Fibroblast of lung (primary cell): ENCODE measurements around the gene SEC61G. TPM values are rescaled to one million over a fixed set of nuclear protein-coding genes. Genes with fewer than 3 reads are reported as not detected.

Experiments used
- DNase-seq, 2 donors: peaks; one replicate each; pipeline versions ENCODE4 v3.0.0 to v3.0.0-alpha.2; 2010; ENCODE audit warnings: low read depth in 2 of 2
- H2AFZ ChIP-seq: 2 replicates; pipeline ENCODE4 v1.5.1; 2012; ENCODE audit warnings: low read length, control low read depth, inconsistent platforms
- H3K27ac ChIP-seq: 2 replicates; pipeline ENCODE4 v1.5.1; 2011; ENCODE audit warnings: low read length, control low read depth; ENCODE audit not compliant: insufficient read depth
- H3K27me3 ChIP-seq: 2 replicates; pipeline ENCODE4 v1.5.1; 2011; ENCODE audit warnings: mild to moderate bottlenecking, low read length; ENCODE audit not compliant: control insufficient read depth, insufficient read depth
- H3K36me3 ChIP-seq: 2 replicates; pipeline ENCODE4 v1.5.1; 2011; ENCODE audit warnings: low read length; ENCODE audit not compliant: control insufficient read depth, insufficient read depth
- H3K4me1 ChIP-seq: 2 replicates; pipeline ENCODE4 v1.5.1; 2011; ENCODE audit warnings: low read length; ENCODE audit not compliant: control insufficient read depth, insufficient read depth; ENCODE audit errors: extremely low read depth
- H3K4me2 ChIP-seq: 2 replicates; pipeline ENCODE4 v1.5.1; 2011; ENCODE audit warnings: low read length, control low read depth; ENCODE audit not compliant: insufficient read depth; ENCODE audit errors: extremely low read depth
- H3K4me3 ChIP-seq, 4 experiments: fragments of 200-600 bp in 1 of 4; sonication (generic) in 1 of 4; replicated peaks in 1 of 4; 2 replicates each; pipeline ENCODE4 v1.5.1; 2011 to 2016; ENCODE audit warnings: low read length in 4 of 4, low read depth in 3 of 4, mild to moderate bottlenecking in 3 of 4, control low read depth in 2 of 4, inconsistent platforms in 1 of 4, mixed read lengths in 1 of 4; ENCODE audit not compliant: insufficient read depth in 1 of 4; ENCODE audit errors: control extremely low read depth in 1 of 4
- H3K79me2 ChIP-seq: 2 replicates; pipeline ENCODE4 v1.5.1; 2012; ENCODE audit warnings: mild to moderate bottlenecking, low read length, inconsistent platforms; ENCODE audit not compliant: control insufficient read depth, insufficient read depth
- H3K9ac ChIP-seq: 2 replicates; pipeline ENCODE4 v1.5.1; 2011; ENCODE audit warnings: mild to moderate bottlenecking, low read length, control low read depth; ENCODE audit not compliant: insufficient read depth
- H3K9me3 ChIP-seq: 2 replicates; pipeline ENCODE4 v1.5.1; 2012; ENCODE audit warnings: low read depth, low read length; ENCODE audit not compliant: control insufficient read depth, insufficient read depth
- H4K20me1 ChIP-seq: 2 replicates; pipeline ENCODE4 v1.5.1; 2011; ENCODE audit warnings: low read length; ENCODE audit not compliant: control insufficient read depth, insufficient read depth; ENCODE audit errors: extremely low read depth
- CTCF ChIP-seq, 2 donors: IDR thresholded peaks in 1 of 2; conservative IDR thresholded peaks in 1 of 2; 1 replicate in 1 of 2; 2 replicates in 1 of 2; pipeline ENCODE4 v1.5.1; 2011 to 2012; ENCODE audit warnings: low read length in 2 of 2, control low read depth in 1 of 2, inconsistent platforms in 1 of 2, low read depth in 1 of 2, mild to moderate bottlenecking in 1 of 2
- EZH2 ChIP-seq: IDR thresholded peaks from 2 replicates; pipeline ENCODE4 v1.5.1; 2012; ENCODE audit warnings: low read length, control low read depth, mild to moderate bottlenecking; ENCODE audit errors: missing control alignments
- polyA plus RNA-seq, 2 donors: library from polyadenylated mRNA; depleted of rRNA in 1 of 2; stranded (reverse) in 1 of 2; unstranded in 1 of 2; fragments of >200 nt; gene quantifications; 2 replicates each; pipeline ENCODE4 v1.2.1, GENCODE V29; 2011 to 2012; ENCODE audit warnings: missing spikeins in 1 of 2
- total RNA-seq: library from RNA; depleted of rRNA; stranded (reverse); fragments of >200 nt; gene quantifications from 2 replicates; pipeline ENCODE4 v1.2.1, GENCODE V29; 2014

Gene SEC61G
- total and polyA plus RNA-seq, 2 donors (not counting 1 experiment from before 2014, with no cell fraction given) = 143 to 623 TPM

- no peaks in the 10 kb centered on the region for H4K20me1 ChIP-seq
- DNase-seq = peak; percentile 74 to 87
- peak overlapping the region; percentile 34 to 74 (median 46) for H3K4me3 ChIP-seq
- no peaks in the 10 kb centered on the region for H3K27me3 ChIP-seq
- no peaks in the 10 kb centered on the region for H3K79me2 ChIP-seq
- peaks cover 2% of the 10 kb centered on the region for H3K4me1 ChIP-seq
- TF ChIP-seq CTCF (conservative IDR thresholded peaks at IDR 0.05 in 1 of 2, IDR thresholded peaks at IDR 0.05 in 1 of 2; ENCODE audit: low read depth in 1 of 2, low read length in 2 of 2) = peak; percentile 89 to 91
- no peak for TF ChIP-seq EZH2
- H3K36me3 ChIP-seq = no peaks in the 10 kb centered on the region
- H3K9ac ChIP-seq = no peak overlapping the region
- peak overlapping the region; percentile 75 for H3K4me2 ChIP-seq
- no peaks in the 10 kb centered on the region for H3K9me3 ChIP-seq
- peak overlapping the region; percentile 54 for H2AFZ ChIP-seq
- H3K27ac ChIP-seq = peak overlapping the region; percentile 30
Observed at GRCh38 chr7:54773472-54774399, 14.7 kb upstream of the SEC61G start.

GRCh38 chr7:54769203-54769602 lies 10.2 kb upstream of the SEC61G start:
- DNase-seq = peak in 1 of 2 donors; percentile 6
- no peaks in the 10 kb centered on the region for H3K79me2 ChIP-seq
- H4K20me1 ChIP-seq = no peaks in the 10 kb centered on the region
- H3K4me1 ChIP-seq = peaks cover 2% of the 10 kb centered on the region
- TF ChIP-seq EZH2 (no peak), CTCF (conservative IDR thresholded peaks at IDR 0.05 in 1 of 2, IDR thresholded peaks at IDR 0.05 in 1 of 2; ENCODE audit: low read depth in 1 of 2, low read length in 2 of 2) (no peak)
- peak overlapping the region; percentile 38 for H2AFZ ChIP-seq
- H3K9ac ChIP-seq = no peak overlapping the region
- H3K9me3 ChIP-seq = no peaks in the 10 kb centered on the region
- no peak overlapping the region for H3K27ac ChIP-seq
- H3K36me3 ChIP-seq = no peaks in the 10 kb centered on the region
- no peak overlapping the region for H3K4me2 ChIP-seq
- no peak overlapping the region for H3K4me3 ChIP-seq
- no peaks in the 10 kb centered on the region for H3K27me3 ChIP-seq

- no peaks in the 10 kb centered on the region for H4K20me1 ChIP-seq
- no peak overlapping the region for H3K4me2 ChIP-seq
- H3K4me3 ChIP-seq = no peak overlapping the region
- no peak for DNase-seq
- H3K27ac ChIP-seq = no peak overlapping the region
- H3K27me3 ChIP-seq = no peaks in the 10 kb centered on the region
- H3K79me2 ChIP-seq = no peaks in the 10 kb centered on the region
- H3K9ac ChIP-seq = no peak overlapping the region
- no peaks in the 10 kb centered on the region for H3K9me3 ChIP-seq
- H3K36me3 ChIP-seq = no peaks in the 10 kb centered on the region
- TF ChIP-seq CTCF (conservative IDR thresholded peaks at IDR 0.05 in 1 of 2, IDR thresholded peaks at IDR 0.05 in 1 of 2; ENCODE audit: low read depth in 1 of 2, low read length in 2 of 2) (no peak), EZH2 (no peak)
- no peak overlapping the region for H2AFZ ChIP-seq
- peaks cover 2% of the 10 kb centered on the region for H3K4me1 ChIP-seq
Observed at GRCh38 chr7:54764861-54765260, 5.8 kb upstream of the SEC61G start.
